Neural crest cell (in vitro differentiated cells): ENCODE measurements around the gene CARD10. TPM values are rescaled to one million over a fixed set of nuclear protein-coding genes. Genes with fewer than 3 reads are reported as not detected.

ENCODE experiments used
- DNase-seq: peaks from one replicate; pipeline ENCODE4 v3.0.0; 2021; ENCODE audit warnings: low read depth, mixed read lengths, low spot score
- H3K27ac Mint-ChIP-seq: one replicate; pipeline ENCODE4 v1.8.0; 2021; ENCODE audit warnings: mild to moderate bottlenecking, mixed read lengths; ENCODE audit not compliant: unreplicated experiment
- H3K27me3 Mint-ChIP-seq: 2 replicates; pipeline ENCODE4 v1.8.0; 2021; ENCODE audit warnings: low read depth, mild to moderate bottlenecking, mixed read lengths
- H3K36me3 Mint-ChIP-seq: 2 replicates; pipeline ENCODE4 v1.8.0; 2021; ENCODE audit warnings: low read depth, mild to moderate bottlenecking, mixed read lengths
- H3K4me1 Mint-ChIP-seq: 2 replicates; pipeline ENCODE4 v1.8.0; 2021; ENCODE audit warnings: mixed read lengths
- H3K4me3 Mint-ChIP-seq: one replicate; pipeline ENCODE4 v1.8.0; 2021; ENCODE audit warnings: mild to moderate bottlenecking, mixed read lengths
- H3K9me3 Mint-ChIP-seq: 2 replicates; pipeline ENCODE4 v1.8.0; 2021; ENCODE audit warnings: mixed read lengths
- total RNA-seq: library from RNA; stranded (reverse); gene quantifications from 2 replicates; pipeline ENCODE4 v1.2.1, GENCODE V29; 2021
- TF ChIP-seq, protein P1 (sequence below): fragments of 200-600 bp; sonication (generic); conservative IDR thresholded peaks from 2 replicates; pipeline ENCODE4 v1.5.0; 2021; ENCODE audit warnings: antibody characterized with exemption, mild to moderate bottlenecking

CARD10 gene
- total RNA-seq, 1 donor from 2014 or later = 7.3 TPM

DNA sequence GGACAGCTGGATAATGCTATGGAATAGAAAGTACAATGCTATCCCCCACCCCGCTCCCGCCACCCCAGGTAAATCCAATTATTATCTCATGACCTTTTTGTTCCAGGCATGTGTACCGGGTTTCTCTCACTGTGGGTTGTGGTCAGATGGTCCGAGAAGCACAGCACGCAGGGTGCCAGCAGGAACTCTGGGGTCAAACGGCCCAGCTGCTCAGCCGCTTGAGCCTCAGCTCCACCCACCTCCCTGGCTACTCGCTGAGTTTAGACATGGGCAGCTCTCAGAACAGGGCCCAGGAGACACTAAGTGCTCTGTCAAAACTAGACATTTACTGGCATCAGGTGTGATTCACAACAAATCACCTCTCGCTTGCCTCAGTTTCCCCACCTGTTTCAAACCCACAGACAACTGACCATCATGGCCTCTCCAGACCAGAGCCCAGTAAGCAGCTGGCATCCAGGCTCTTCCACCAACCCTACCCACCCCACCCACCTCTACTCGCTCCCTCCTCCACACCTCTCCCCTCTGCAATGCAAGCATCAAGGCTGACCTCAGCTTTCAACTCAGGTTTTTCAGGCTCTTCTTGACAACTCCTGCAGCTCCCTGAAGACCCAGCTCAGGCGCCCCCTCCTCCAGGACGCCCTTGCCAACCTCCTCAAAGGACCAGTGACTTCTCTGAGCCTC, 20.0 kb downstream of the CARD10 start:
- peak overlapping the region; percentile 35 for H3K27ac Mint-ChIP-seq
- TF ChIP-seq, protein P1, sequence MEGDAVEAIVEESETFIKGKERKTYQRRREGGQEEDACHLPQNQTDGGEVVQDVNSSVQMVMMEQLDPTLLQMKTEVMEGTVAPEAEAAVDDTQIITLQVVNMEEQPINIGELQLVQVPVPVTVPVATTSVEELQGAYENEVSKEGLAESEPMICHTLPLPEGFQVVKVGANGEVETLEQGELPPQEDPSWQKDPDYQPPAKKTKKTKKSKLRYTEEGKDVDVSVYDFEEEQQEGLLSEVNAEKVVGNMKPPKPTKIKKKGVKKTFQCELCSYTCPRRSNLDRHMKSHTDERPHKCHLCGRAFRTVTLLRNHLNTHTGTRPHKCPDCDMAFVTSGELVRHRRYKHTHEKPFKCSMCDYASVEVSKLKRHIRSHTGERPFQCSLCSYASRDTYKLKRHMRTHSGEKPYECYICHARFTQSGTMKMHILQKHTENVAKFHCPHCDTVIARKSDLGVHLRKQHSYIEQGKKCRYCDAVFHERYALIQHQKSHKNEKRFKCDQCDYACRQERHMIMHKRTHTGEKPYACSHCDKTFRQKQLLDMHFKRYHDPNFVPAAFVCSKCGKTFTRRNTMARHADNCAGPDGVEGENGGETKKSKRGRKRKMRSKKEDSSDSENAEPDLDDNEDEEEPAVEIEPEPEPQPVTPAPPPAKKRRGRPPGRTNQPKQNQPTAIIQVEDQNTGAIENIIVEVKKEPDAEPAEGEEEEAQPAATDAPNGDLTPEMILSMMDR = no peak
- no peak for DNase-seq
- H3K4me1 Mint-ChIP-seq = peaks cover 17% of the 10 kb centered on the region
- no peaks in the 10 kb centered on the region for H3K36me3 Mint-ChIP-seq
- no peaks in the 10 kb centered on the region for H3K27me3 Mint-ChIP-seq
- no peak overlapping the region for H3K4me3 Mint-ChIP-seq
- no peaks in the 10 kb centered on the region for H3K9me3 Mint-ChIP-seq

DNA sequence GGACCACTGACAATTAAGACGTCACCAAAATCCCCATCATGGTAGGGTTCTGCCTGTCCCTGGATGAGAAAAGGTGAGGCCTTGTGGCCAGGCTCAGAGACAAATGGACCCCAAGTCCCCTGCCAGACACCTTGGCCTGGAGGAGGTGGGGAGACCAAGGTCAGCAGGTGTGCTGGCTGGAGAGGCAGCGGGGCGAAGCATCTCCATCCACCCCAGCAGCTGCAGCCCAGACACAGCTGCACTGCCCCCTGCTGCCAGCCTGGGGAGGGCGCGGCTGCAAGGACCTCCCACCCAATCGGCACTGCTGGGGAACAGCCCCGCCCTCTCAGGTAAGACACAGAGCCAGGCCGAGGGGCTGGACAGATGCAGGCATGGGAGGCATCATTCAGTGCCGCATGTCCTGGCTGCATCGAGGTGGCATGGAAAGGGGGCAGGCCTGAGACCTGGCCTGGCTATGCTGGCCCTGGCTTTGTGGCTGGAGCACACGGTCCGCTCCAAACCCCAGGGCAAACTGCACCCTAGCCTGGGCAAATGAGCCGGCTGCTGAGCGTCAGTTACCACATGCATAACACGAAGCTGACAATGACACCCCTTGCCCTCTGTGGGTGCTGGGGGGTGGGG, 20.8 kb downstream of the CARD10 start:
- DNase-seq = peak; percentile 47
- no peak overlapping the region for H3K27ac Mint-ChIP-seq
- TF ChIP-seq, protein P1 = peak; percentile 67
- H3K4me1 Mint-ChIP-seq = peaks cover 17% of the 10 kb centered on the region
- H3K9me3 Mint-ChIP-seq = no peaks in the 10 kb centered on the region
- H3K27me3 Mint-ChIP-seq = no peaks in the 10 kb centered on the region
- H3K4me3 Mint-ChIP-seq = no peak overlapping the region
- H3K36me3 Mint-ChIP-seq = no peaks in the 10 kb centered on the region

DNA sequence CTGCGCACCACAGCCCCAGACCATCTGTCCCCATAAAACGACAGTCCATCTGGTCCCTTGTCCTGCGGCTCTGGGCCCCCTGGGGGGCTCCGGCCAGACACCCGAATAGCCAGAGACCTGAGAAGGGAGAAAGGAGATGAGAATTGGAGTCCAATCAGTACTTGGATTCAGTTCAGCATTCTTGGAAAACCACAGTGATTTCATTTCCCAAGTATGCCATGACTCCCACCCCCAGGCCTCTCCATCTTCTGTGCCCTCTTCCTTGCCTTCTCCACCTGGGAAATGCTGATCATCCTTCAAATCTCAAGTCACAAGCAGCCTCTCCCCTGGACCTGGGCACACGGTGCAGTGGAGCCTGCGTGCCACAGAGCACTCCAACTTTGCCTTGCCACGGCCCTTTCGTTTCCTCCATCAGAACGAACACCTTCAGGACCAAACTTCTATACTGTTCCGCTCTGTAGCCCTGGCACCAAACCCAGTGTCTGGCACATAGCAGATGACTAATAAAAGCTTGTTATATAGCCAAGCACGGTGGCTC, 22.1 kb downstream of the CARD10 start:
- TF ChIP-seq, protein P1 = no peak
- no peak for DNase-seq
- H3K36me3 Mint-ChIP-seq = no peaks in the 10 kb centered on the region
- no peaks in the 10 kb centered on the region for H3K9me3 Mint-ChIP-seq
- H3K27ac Mint-ChIP-seq = no peak overlapping the region
- H3K27me3 Mint-ChIP-seq = no peaks in the 10 kb centered on the region
- H3K4me1 Mint-ChIP-seq = peaks cover 21% of the 10 kb centered on the region
- H3K4me3 Mint-ChIP-seq = no peak overlapping the region

DNA sequence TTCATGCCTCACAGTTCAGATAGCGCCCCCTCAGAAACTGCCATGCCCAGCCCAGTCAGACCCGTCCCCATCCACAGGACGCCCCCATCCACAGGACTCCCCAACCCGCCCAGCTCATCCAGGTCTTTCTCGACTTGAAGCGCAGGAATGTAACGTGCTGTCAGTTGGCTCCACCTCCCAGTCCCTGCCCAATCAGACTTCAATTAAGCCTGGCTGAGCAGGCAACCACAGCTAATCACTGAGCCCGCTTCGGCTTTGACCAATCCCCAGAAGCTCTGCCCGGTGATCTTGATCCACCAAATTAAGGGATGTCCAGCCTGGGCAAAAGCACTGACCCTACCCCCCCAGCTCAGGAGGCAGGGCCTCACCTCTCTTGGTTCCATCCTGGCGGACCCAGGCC, 22.6 kb downstream of the CARD10 start:
- no peak for DNase-seq
- H3K4me3 Mint-ChIP-seq = no peak overlapping the region
- H3K36me3 Mint-ChIP-seq = no peaks in the 10 kb centered on the region
- TF ChIP-seq, protein P1 = no peak
- no peak overlapping the region for H3K27ac Mint-ChIP-seq
- H3K9me3 Mint-ChIP-seq = no peaks in the 10 kb centered on the region
- H3K27me3 Mint-ChIP-seq = no peaks in the 10 kb centered on the region
- peaks cover 17% of the 10 kb centered on the region for H3K4me1 Mint-ChIP-seq

DNA sequence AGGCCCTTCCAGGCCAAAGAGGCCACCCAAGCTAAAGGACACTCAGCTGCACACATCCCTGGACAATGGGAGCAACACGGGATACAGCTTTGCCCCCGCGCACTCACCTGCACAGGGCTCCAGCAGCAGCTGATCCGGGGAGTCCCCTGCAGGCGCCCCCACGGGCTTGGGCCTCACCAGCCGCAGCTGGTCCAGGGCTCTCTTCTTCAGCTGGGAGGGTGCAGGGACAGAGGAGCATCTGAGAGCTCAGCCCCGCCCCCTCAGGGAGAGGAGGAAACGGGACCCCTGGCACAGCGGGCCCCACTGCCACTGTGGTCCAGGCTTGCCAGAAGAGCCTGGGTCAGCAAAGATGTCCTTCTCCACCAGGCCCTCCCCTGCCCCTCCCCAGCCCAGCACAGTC, 25.2 kb downstream of the CARD10 start:
- TF ChIP-seq, protein P1 = no peak
- no peak for DNase-seq
- Mint-ChIP-seq H3K27ac (no peak overlapping the region), H3K4me3 (no peak overlapping the region), H3K36me3 (no peaks in the 10 kb centered on the region), H3K9me3 (no peaks in the 10 kb centered on the region), H3K27me3 (no peaks in the 10 kb centered on the region), H3K4me1 (peaks cover 7% of the 10 kb centered on the region)
